Stimulated activated CD8-positive, alpha-beta memory T cell treated with anti-CD3 and anti-CD28 coated beads, Interleukin-4, amount 100 ng/mL, for 24 hours (primary cell): ENCODE measurements around the gene FN3KRP.
A peak's percentile ranks its signal among the peaks of the same experiment; 100 is the strongest.

ENCODE experiments used
- DNase-seq: peaks from one replicate; pipeline ENCODE4 v3.0.0-alpha.2; 2020; ENCODE audit warnings: low read depth

FN3KRP gene

GRCh38 chr17:82709676-82710498 is 6.6 kb upstream of the FN3KRP start:
- DNase-seq, result no peak

GRCh38 chr17:82710499-82711232 is 5.8 kb upstream of the FN3KRP start:
- DNase-seq, result no peak

- no peak for DNase-seq
Measured at GRCh38 chr17:82713071-82713723, 3.3 kb upstream of the FN3KRP start.

- no peak for DNase-seq
Measured at GRCh38 chr17:82718986-82719685, 2.6 kb downstream of the FN3KRP start.

GRCh38 chr17:82720204-82720603 is 3.7 kb downstream of the FN3KRP start:
- no peak for DNase-seq

- DNase-seq, result no peak
Measured at GRCh38 chr17:82722341-82723013, 6.0 kb downstream of the FN3KRP start.

- no peak for DNase-seq
Measured at GRCh38 chr17:82723169-82723807, 6.8 kb downstream of the FN3KRP start.

- DNase-seq, result no peak
Measured at GRCh38 chr17:82726427-82726826, 9.9 kb downstream of the FN3KRP start.

- no peak for DNase-seq
Measured at GRCh38 chr17:82729479-82730260, 13.2 kb downstream of the FN3KRP start.

- DNase-seq, result no peak
Measured at GRCh38 chr17:82732118-82732743, 15.7 kb downstream of the FN3KRP start.

- DNase-seq, result peak; percentile 22
Measured at GRCh38 chr17:82734987-82735866, 18.7 kb downstream of the FN3KRP start, which contains the start of gene FN3K. FN3K (plus strand) TSS chr17:82735615; CDS start chr17:82735637, 22 bp downstream.

GRCh38 chr17:82736511-82737185 is 20.1 kb downstream of the FN3KRP start:
- DNase-seq, result no peak

GRCh38 chr17:82737967-82738877 is 21.7 kb downstream of the FN3KRP start:
- DNase-seq, result no peak

- no peak for DNase-seq
Measured at GRCh38 chr17:82740906-82741759, 24.6 kb downstream of the FN3KRP start.

- no peak for DNase-seq
Measured at GRCh38 chr17:82743344-82744219, 27.1 kb downstream of the FN3KRP start.
